CD14-positive monocyte (primary cell): ENCODE data around the gene ESRRG. TPM values are rescaled to one million over a fixed set of nuclear protein-coding genes. Genes with fewer than 3 reads are reported as not detected.

Source experiments
- DNase-seq, 3 donors: peaks; one replicate each; pipeline ENCODE4 v3.0.0-alpha.2; 2011 to 2022
- H2AFZ ChIP-seq: 2 replicates; pipeline ENCODE4 v1.6.0; 2012; ENCODE audit warnings: mild to moderate bottlenecking, low read depth, low read length, inconsistent platforms; ENCODE audit not compliant: insufficient read depth, poor library complexity, severe bottlenecking
- H3K27ac ChIP-seq, 2 donors: 1 replicate in 1 of 2; 2 replicates in 1 of 2; pipeline ENCODE4 v1.5.1; 2012 to 2013; ENCODE audit warnings: low read length in 2 of 2, control low read depth in 1 of 2, inconsistent platforms in 1 of 2, low read depth in 1 of 2, mild to moderate bottlenecking in 1 of 2
- H3K27me3 ChIP-seq, 2 donors: one replicate each; pipeline versions ENCODE4 v1.6.0 to v1.6.1; 2011 to 2013; ENCODE audit warnings: low read length in 2 of 2; ENCODE audit not compliant: control insufficient read depth in 2 of 2, insufficient read depth in 2 of 2
- H3K36me3 ChIP-seq, 2 donors: replicated peaks in 1 of 2; 1 replicate in 1 of 2; 2 replicates in 1 of 2; pipeline versions ENCODE4 v1.5.1 to v1.6.1; 2012 to 2013; ENCODE audit warnings: low read length in 2 of 2, control low read depth in 1 of 2, inconsistent platforms in 1 of 2, mild to moderate bottlenecking in 1 of 2; ENCODE audit not compliant: insufficient read depth in 2 of 2, control insufficient read depth in 1 of 2
- H3K4me1 ChIP-seq, 2 donors: 1 replicate in 1 of 2; 2 replicates in 1 of 2; pipeline versions ENCODE4 v1.5.1 to v1.6.1; 2012 to 2013; ENCODE audit warnings: low read length in 2 of 2, control low read depth in 1 of 2, inconsistent platforms in 1 of 2, mild to moderate bottlenecking in 1 of 2, moderate library complexity in 1 of 2; ENCODE audit not compliant: insufficient read depth in 2 of 2, control insufficient read depth in 1 of 2
- H3K4me2 ChIP-seq: replicated peaks from 2 replicates; pipeline ENCODE3; 2012; ENCODE audit warnings: low read length, moderate library complexity, mild to moderate bottlenecking; ENCODE audit not compliant: poor library complexity, severe bottlenecking; ENCODE audit errors: extremely low read depth
- H3K4me3 ChIP-seq, 3 experiments: fragments of 200-600 bp in 1 of 3; sonication (generic) in 1 of 3; replicated peaks in 1 of 3; 1 replicate in 2 of 3; 2 replicates in 1 of 3; pipeline ENCODE4 v1.5.1; 2011 to 2013; ENCODE audit warnings: low read length in 3 of 3, mild to moderate bottlenecking in 3 of 3, control low read depth in 2 of 3, low read depth in 2 of 3, inconsistent platforms in 1 of 3, moderate library complexity in 1 of 3
- H3K79me2 ChIP-seq: 2 replicates; pipeline ENCODE4 v1.6.0; 2012; ENCODE audit warnings: mild to moderate bottlenecking, control low read depth, inconsistent platforms, low read length, moderate library complexity; ENCODE audit not compliant: insufficient read depth
- H3K9ac ChIP-seq: 2 replicates; pipeline ENCODE4 v1.6.0; 2017; ENCODE audit warnings: low read length, mild to moderate bottlenecking; ENCODE audit not compliant: insufficient read depth, poor library complexity, severe bottlenecking
- H3K9me3 ChIP-seq, 2 donors: replicated peaks in 1 of 2; 1 replicate in 1 of 2; 2 replicates in 1 of 2; pipeline versions ENCODE4 v1.5.1 to v1.6.1; 2012 to 2013; ENCODE audit warnings: low read length in 2 of 2, control low read depth in 1 of 2; ENCODE audit not compliant: control insufficient read depth in 1 of 2, insufficient read depth in 1 of 2
- H4K20me1 ChIP-seq: 2 replicates; pipeline ENCODE4 v1.6.0; 2012; ENCODE audit warnings: mild to moderate bottlenecking, low read length, control low read depth, moderate library complexity; ENCODE audit not compliant: insufficient read depth
- H3K27ac Mint-ChIP-seq, 7 donors: one replicate each; pipeline ENCODE4 v1.8.0; 2020; ENCODE audit warnings: mild to moderate bottlenecking in 7 of 7, mixed read lengths in 7 of 7, moderate library complexity in 6 of 7, inconsistent platforms in 2 of 7
- H3K27me3 Mint-ChIP-seq, 3 donors: one replicate each; pipeline ENCODE4 v1.8.0; 2021 to 2022; ENCODE audit warnings: low read depth in 3 of 3, mild to moderate bottlenecking in 3 of 3, mixed read lengths in 3 of 3, moderate library complexity in 3 of 3, inconsistent platforms in 1 of 3
- H3K36me3 Mint-ChIP-seq, 2 donors: one replicate each; pipeline ENCODE4 v1.8.0; 2020; ENCODE audit warnings: mixed read lengths in 2 of 2, inconsistent platforms in 1 of 2, mild to moderate bottlenecking in 1 of 2
- H3K4me1 Mint-ChIP-seq: one replicate; pipeline ENCODE4 v1.8.0; 2020; ENCODE audit warnings: mild to moderate bottlenecking, mixed read lengths
- H3K4me3 Mint-ChIP-seq, 2 donors: one replicate each; pipeline ENCODE4 v1.8.0; 2020; ENCODE audit warnings: mild to moderate bottlenecking in 2 of 2, mixed read lengths in 2 of 2, moderate library complexity in 1 of 2
- H3K9me3 Mint-ChIP-seq, 7 donors: one replicate each; pipeline ENCODE4 v1.8.0; 2020 to 2022; ENCODE audit warnings: mixed read lengths in 7 of 7, mild to moderate bottlenecking in 6 of 7, moderate library complexity in 6 of 7, inconsistent platforms in 2 of 7
- CTCF ChIP-seq: fragments of 200-600 bp; IDR thresholded peaks from one replicate; pipeline ENCODE4 v1.8.0; 2022; ENCODE audit warnings: antibody characterized with exemption, mild to moderate bottlenecking
- WGBS: methylation state at CpG from one replicate; pipeline ENCODE4 v1.1.5; 2013; ENCODE audit warnings: missing lambda C conversion rate; ENCODE audit not compliant: insufficient coverage; 5-methylcytosine and 5-hydroxymethylcytosine counted together
- intact Hi-C, 2 donors: fragments of 100-400 bp; cut with micrococcal nuclease; formaldehyde crosslinking; loops; one replicate each; pipeline versions ENCODE4 v1.15.0 to v1.15.1; 2023
- polyA plus RNA-seq, 3 donors: library from polyadenylated mRNA; depleted of rRNA in 1 of 3; unstranded in 2 of 3; stranded (reverse) in 1 of 3; fragments of 300-500 nt in 2 of 3; fragments of >200 nt in 1 of 3; fragmentation: Illumina TruSeq in 2 of 3; gene quantifications; 1 replicate in 2 of 3; 2 replicates in 1 of 3; pipeline ENCODE4 v1.2.3, GENCODE V29; 2012 to 2021

ESRRG gene
- polyA plus RNA-seq, 3 donors = not detected

GRCh38 chr1:216702170-216702569 lies 21.1 kb downstream of the ESRRG start:
- Histone ChIP-seq H3K36me3 (no peaks in the 10 kb centered on the region), H4K20me1 (no peaks in the 10 kb centered on the region), H3K9me3 (no peaks in the 10 kb centered on the region), H3K4me3 (no peak overlapping the region), H3K9ac (no peak overlapping the region), H3K4me2 (no peak overlapping the region), H3K27me3 (no peaks in the 10 kb centered on the region), H3K79me2 (no peaks in the 10 kb centered on the region), H3K27ac (no peak overlapping the region), H3K4me1 (no peaks in the 10 kb centered on the region), H2AFZ (no peak overlapping the region)
- Mint-ChIP-seq H3K4me1 (no peaks in the 10 kb centered on the region), H3K27ac (no peak overlapping the region), H3K9me3 (peaks cover 0 to 5% (median 1%) of the 10 kb centered on the region in 7 donors), H3K4me3 (no peak overlapping the region), H3K36me3 (no peaks in the 10 kb centered on the region), H3K27me3 (peaks cover 0 to 3% (median 2%) of the 10 kb centered on the region in 3 donors)
- no CpG with 5 or more reads among the region's 3 CpGs for WGBS
- no peak for TF ChIP-seq CTCF
- intact Hi-C loops = no loop called here
- no peak for DNase-seq

GRCh38 chr1:216700779-216701178 lies 22.4 kb downstream of the ESRRG start:
- Histone ChIP-seq H3K27ac (no peak overlapping the region), H3K4me3 (no peak overlapping the region), H3K79me2 (no peaks in the 10 kb centered on the region), H4K20me1 (no peaks in the 10 kb centered on the region), H3K4me1 (no peaks in the 10 kb centered on the region), H3K27me3 (no peaks in the 10 kb centered on the region), H3K36me3 (no peaks in the 10 kb centered on the region), H3K9ac (no peak overlapping the region), H2AFZ (no peak overlapping the region), H3K9me3 (no peaks in the 10 kb centered on the region), H3K4me2 (no peak overlapping the region)
- Mint-ChIP-seq H3K4me1 (no peaks in the 10 kb centered on the region), H3K27me3 (peaks cover 0 to 3% (median 2%) of the 10 kb centered on the region in 3 donors), H3K4me3 (no peak overlapping the region), H3K36me3 (no peaks in the 10 kb centered on the region), H3K27ac (no peak overlapping the region), H3K9me3 (peaks cover 0 to 5% (median 1%) of the 10 kb centered on the region in 7 donors)
- DNase-seq = no peak
- WGBS = no CpG with 5 or more reads among the region's 4 CpGs
- intact Hi-C loops = no loop called here
- no peak for TF ChIP-seq CTCF
